HG02678 (cell line): ENCODE results near the gene PIH1D2.
A peak's percentile ranks its signal among the peaks of the same experiment; 100 is the strongest.
"Not testable (repeated sequence)": the region's sequence is repeated elsewhere in the genome, so short reads cannot be mapped to it uniquely, and the experiment has no call there.

ENCODE experiments used
- ATAC-seq: cut with Tn5 transposase; IDR thresholded peaks from one replicate; pipeline ENCODE4 v1.9.1; 2021; ENCODE audit warnings: mild to moderate bottlenecking, moderate library complexity; ENCODE audit not compliant: unreplicated experiment

PIH1D2 gene, protein sequence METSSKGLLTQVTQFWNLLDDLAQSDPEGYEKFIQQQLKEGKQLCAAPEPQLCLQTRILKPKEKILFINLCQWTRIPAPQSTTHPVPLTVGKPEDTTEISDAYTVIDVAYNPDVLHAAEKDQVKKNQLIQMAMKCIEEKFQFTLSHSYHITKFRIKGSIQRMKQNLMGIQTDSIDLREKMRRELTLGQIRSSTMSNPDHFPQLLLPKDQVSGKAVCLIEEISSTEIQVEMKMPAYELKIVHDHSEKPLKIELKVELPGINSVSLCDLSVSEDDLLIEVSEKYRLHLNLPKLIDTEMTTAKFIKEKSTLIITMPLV

GRCh38 chr11:112073941-112074811 is at the start of gene PIH1D2, which contains the start of gene NKAPD1:
Gene PIH1D2, minus strand, starts transcription at chr11:112074017. Its CDS starts 843 bp downstream, at chr11:112073174.
Gene NKAPD1, plus strand, starts transcription at chr11:112074299. Its CDS starts 1,276 bp downstream, at chr11:112075575.
- peak; percentile 89 for ATAC-seq

GRCh38 chr11:112123129-112123528 is 49.3 kb upstream of the PIH1D2 start:
- ATAC-seq: no peak

GRCh38 chr11:112121981-112122615 is 48.3 kb upstream of the PIH1D2 start:
- ATAC-seq: no peak

- no peak for ATAC-seq
Observed at GRCh38 chr11:112118176-112118575, 44.4 kb upstream of the PIH1D2 start.

GRCh38 chr11:112115386-112115785 is 41.6 kb upstream of the PIH1D2 start:
- ATAC-seq: no peak

GRCh38 chr11:112114460-112114859 is 40.6 kb upstream of the PIH1D2 start:
- no peak for ATAC-seq

- no peak for ATAC-seq
Observed at GRCh38 chr11:112113539-112114457, 40.0 kb upstream of the PIH1D2 start.

GRCh38 chr11:112106070-112106469 is 32.3 kb upstream of the PIH1D2 start:
- no peak for ATAC-seq

DNA sequence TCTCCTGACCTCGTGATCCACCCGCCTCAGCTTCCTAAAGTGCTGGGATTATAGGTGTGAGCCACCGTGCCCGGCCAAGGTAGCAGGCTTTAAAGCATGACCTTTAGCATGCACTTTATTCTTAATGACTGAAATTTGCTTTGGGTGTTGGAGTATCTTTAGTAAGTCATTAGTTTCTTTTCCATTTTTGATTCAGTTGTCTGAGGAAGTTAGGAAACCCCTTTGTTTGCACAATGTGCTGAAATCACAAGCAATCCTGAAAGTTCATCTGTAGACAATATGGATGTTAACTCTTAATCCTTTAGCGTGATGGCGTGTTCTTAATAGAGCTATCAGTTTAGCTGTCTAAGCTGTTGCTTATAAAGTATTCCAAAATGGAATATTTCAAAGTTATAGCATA is 29.6 kb upstream of the PIH1D2 start:
- no peak for ATAC-seq

DNA sequence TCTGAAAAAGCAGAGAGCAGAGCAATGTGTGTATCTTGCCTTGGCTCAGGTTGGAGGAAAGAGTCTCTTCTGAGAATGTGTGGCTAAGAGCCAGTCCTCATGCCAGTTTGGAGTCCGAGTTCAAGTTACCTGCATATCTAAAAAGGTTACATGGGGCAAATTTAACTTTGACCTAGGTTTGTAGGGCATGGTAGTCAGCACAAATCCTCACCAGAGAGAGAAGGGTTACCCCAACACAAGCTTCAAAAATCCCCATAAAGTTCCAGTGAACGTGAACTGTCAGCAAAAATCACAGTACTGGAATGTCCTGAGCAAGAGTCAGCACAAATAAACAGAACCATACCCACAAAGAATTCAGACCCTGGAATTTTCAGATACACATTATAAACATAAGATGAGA is 26.6 kb upstream of the PIH1D2 start:
- ATAC-seq: no peak

DNA sequence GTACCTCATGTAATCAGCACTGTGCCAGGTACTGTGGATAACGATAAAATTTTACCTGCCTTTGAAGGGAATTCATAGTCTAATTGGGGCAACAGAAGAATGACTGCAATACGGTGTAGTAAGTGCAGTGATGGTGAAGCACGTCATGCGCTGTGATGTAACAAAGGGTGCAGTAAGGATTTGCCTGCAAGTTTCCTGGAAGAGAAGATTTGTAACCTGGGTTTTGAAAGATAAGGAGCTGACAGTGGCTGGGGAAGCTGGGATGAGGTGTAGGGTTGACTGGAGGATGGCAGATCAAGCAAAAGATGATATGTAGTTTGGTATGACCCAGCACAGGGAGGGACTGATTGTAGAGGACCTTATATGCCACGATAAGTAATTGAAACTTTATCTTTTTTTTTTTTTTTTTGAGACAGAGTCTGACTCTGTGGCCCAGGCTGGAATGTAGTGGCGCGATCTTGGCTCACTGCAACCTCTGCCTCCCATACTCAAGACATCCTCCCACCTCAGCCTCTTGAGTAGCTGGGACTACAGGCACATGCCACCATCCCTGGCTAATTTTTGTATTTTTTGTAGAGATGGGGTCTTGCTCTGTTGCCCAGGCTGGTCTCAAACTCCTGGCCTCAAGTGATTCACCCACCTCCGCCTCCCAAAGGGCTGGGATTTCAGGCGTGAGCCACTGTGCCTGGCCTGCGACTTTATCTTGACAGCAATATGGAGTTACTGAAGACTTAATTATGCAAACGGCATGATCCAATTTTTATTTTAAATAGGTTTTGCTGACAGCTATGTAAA is 24.1 kb upstream of the PIH1D2 start:
- ATAC-seq: no peak

GRCh38 chr11:112096194-112096593 is 22.4 kb upstream of the PIH1D2 start:
- no peak for ATAC-seq

- ATAC-seq: not testable (repeated sequence)
Observed at GRCh38 chr11:112095302-112095701, 21.5 kb upstream of the PIH1D2 start.

DNA sequence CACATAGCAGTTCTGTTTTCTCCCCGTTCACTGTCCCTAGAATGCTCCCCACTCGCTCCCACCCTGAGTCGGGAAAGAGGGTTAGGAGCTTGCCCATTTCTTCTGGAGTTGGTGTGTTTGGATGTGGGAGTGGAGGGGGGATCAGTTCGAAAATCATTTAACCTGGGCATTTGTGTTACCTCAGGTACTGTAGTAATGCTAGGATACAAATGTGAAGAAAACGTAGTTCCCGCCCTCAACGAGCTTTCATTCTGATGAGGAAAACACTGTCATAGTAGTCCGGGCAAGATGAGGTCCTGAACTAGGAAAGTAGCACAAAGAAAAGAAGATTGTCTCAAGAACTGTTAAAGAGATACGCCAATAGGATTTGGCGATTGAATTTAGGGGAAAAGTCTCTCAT is 13.4 kb upstream of the PIH1D2 start:
- ATAC-seq: no peak

GRCh38 chr11:112086422-112087191 is 12.8 kb upstream of the PIH1D2 start, which contains the start of the genes SDHD and TIMM8B:
Gene SDHD, plus strand, starts transcription at chr11:112086873. Its CDS starts 35 bp downstream, at chr11:112086908.
Gene TIMM8B, minus strand, starts transcription at chr11:112086756. Its CDS starts 33 bp downstream, at chr11:112086723.
- peak; percentile 92 for ATAC-seq

DNA sequence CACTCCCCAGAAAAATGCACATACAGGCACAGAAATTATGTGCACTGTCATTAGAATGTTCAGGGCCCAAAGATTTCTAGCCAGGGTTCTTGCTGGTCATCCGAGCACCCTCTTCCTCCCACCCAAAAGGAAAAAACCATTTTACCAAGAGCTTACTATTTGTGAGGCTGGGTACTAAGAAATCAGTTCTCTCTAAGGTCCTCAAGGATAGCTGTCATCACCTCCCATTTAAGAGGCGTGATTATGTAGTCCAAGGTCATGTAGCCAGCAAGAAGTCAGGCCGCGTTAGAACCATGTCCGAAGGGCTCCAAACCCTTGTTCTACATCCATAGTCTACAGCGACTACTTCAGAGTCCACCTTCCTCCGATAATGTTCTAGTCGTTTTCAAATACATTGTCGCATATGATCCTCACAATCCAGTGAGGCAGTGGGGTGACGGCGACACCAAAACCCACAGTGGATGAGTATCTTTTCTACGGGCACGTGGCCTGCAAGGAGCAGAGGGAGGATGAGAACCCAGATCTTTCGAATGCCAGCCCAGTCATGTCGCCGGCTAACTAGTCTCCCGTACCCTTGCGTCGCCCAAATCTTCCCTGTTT is 12.1 kb upstream of the PIH1D2 start:
- ATAC-seq: peak; percentile 24

DNA sequence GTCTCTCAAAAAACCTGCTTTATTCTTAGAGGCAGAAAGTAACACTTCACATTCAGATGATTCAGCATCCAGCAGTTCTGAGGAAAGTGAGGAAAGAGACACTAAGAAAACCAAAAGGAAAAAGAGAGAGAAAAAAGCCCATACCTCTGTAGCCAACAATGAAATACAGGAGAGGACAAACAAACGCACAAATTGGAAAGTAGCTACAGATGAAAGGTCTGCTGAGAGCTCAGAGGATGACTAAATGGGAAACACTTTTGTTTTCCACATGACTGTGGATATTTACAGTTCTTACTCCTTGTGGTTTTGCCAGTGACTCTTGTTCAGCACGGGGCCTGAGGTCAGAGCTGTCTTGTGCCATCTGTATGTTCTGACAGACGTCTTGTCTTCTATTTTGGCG is 8.9 kb upstream of the PIH1D2 start:
- no peak for ATAC-seq

GRCh38 chr11:112062923-112063322 is 10.9 kb downstream of the PIH1D2 start:
- no peak for ATAC-seq
